Measurements from ENCODE around the gene SUPT4H1.
"Not testable (repeated sequence)": the region's sequence is repeated elsewhere in the genome, so short reads cannot be mapped to it uniquely, and the experiment has no call there.

SUPT4H1 gene

DNA sequence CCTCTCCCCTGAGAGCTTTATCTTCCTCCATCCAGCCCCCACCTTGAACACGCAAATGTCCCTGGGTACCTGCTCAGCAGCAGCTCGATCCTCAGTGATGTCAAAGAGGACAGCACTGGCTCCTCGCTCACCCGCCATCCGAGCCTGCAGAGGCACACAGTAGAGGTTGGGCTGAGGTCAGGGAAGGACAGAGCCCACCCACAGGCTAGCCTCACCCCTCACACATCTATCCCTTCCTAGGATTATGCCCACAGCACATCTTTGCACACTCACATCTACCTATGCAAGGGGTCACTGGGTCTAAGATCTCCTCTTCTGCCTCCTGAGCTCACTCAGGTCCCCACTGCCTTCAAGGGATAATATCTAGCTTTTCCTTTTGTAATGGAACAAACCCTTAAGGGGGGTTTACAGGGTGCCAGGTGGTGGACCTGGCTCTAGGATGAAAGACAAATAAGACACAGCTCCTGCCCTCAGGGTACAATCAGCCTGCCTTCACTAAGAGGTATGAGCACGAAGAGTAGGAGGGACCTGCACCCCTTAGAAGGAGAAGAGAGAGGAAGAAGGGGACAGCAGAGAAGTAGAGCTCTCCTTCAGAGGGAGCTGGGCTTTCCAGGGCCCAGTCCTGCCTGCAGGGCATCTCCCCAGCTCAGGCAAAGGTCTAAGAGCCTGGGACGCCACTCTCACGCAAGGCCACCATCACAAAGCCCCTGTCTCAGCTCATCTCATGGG lies 11.6 kb upstream of the SUPT4H1 start:
- no peak for DNase-seq (ENCODE audit: low spot score)

DNA sequence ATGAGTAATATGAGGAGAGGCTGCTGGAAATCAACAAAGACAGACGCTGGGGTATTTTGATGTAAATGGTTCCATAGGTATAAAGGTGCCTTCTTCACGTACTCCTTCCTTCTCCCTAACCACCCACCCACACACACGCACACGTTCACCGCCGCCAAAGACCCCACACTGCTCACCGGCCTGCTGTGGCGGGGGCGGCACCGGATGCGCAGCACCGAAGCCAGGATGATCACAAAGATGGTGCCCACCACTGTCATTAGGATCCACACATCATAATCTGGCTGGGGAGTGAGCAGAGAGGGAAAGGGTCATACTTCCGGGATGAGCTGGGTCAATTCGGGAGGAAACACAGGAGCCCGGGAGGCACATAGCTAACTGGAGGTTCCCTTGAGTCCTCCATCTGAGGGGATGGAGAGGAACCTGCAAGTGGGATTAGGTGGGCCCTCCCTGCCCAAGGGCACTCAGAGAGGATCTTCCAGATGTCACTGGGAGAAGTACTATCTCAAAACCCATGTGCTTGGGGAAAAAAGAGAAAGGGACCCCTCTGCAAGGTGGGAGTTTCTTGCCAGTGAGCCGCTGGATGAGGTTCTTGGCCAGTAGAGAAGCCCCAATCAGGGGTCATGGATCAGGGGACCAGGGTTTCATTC lies 10.5 kb upstream of the SUPT4H1 start:
- no peak for DNase-seq (ENCODE audit: low spot score)

DNA sequence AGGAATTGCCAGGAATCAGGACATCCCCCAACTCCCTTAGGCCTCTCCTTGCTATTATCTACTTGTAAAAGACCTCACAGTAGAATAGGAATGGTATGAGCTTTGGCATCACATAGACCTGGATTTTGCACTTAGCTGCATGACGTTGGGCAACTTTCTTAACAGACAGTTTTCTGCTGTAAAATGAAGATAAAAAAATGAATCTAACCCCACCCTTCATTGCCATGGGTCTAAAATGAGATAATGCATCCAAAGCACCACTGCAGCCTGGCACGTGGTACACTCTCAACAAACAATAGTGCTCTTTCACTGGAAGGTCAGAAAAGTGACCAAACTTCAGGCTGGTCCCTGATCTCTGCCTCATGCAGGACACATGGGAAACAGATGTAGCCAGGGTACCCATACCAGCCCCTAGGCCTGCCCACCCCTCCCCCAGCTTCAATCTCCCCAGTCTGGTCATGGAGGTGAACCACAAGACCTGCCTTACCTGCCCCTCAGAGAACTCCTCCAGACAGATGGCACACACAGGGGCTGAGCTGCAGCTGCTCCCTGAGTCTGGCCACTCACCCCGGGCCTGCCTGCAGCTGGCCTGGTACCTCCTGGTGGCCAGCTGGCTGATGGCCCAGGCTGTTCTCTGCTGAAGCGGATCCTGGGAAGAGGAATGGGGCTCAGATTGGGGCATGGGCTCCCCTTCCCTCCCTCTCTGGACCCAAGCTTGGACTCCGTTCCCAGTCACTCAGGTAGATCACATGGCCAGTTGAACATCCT lies 8.5 kb upstream of the SUPT4H1 start:
- DNase-seq (ENCODE audit: low spot score): no peak

DNA sequence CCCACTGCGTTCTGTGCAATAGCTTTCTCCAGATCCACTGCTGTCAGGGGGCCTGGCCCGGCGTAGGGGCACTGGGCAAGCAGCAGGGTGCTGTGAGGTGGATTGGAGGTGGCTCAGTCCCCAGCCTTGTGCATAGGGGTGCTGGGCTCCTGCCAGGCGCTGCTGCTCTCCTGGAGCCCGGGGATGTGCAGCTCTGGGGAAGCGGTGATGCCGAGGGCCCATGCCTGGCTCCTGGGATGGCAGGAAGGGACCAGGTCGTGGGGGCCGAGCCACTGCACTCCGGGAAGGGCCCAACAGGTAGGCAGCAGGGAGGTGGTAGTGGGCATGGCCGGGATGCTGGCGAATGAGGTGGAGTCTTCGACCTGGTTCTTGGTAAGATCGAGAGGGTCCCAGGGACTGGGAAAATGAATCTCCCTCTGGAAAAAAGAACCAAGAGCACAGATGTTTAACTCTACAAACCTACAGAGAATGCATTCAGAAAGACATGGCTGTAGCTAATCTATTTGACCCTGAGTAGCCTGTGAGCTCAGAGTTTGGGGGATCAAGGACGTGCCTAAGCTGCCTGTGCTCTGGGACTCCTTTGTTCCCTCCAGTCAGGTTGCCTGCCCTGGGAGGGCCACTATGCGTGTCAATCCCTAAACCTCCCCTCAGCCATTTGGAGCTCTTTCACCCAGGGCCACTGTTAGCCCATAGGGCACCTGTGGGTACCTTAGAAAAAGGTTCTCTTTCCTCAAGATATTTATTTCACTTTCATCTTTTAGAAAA lies 6.6 kb upstream of the SUPT4H1 start:
- DNase-seq (ENCODE audit: low spot score): no peak

DNA sequence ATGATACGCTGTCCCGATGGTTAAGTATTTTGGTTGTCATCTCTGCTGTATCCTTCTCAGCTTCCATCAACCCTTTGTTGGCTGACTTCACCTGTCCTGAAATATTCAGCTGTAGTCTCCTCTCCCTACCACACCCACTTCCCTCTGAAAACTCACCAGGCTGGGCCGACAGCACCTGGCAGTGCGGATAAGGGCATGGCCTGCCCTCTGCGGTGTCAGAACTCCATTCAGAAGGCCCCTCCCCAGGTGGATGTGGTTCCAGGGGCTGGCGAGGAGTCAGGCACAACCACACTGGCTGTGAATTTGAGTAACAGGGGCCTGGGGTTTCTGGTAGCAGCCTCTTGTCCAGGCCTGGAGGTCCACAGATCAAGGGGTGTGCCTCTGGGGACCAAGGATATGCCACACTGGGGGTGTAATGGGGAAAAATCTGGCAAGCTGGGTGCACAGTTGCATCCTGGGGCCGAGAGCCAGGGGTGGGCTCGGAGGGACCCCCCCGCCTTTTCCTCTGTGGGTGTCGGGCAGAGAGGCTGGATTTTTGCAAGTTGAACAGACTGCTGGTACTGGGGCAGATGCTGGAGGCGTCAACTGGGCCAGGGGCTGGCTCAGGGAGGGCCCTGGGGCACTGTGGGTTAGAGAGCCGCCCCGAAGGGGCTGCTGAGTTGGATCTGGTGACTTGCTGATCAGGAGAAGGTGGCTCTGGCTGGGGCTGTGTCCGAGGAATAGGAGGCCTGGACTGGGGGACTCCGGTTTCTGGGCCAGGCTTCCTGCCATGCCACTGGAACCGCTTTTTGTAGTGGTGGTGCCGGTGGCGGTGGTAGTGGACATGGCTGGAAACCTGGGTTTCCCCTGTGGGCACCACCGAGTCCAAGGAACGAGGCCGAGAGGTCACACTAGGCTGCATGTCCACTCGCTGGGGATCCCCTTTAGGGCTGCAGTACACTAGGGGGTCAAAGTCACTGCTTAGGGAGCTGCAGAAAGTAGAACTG lies 5.6 kb upstream of the SUPT4H1 start:
- no peak for DNase-seq (ENCODE audit: low spot score)

DNA sequence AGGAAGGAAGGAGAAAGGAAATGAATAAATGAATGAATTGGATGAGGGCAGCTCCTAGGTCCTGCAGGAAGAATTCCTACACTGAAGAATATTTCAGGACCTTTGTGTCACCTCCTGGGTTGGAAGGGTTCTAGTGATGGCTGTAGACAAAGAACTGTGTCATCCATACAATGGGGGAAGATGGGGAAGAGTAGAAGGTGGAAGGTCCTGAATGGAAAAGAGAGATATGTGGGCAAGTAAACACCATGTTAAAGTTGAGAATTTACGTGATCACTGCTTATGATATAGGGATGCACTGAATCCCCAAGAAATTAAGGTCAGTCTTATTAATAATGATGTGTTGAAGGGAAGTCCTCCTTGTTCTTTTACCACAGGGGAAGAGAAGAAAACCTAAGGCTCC lies 4.2 kb upstream of the SUPT4H1 start:
- no peak for DNase-seq (ENCODE audit: low spot score)

DNA sequence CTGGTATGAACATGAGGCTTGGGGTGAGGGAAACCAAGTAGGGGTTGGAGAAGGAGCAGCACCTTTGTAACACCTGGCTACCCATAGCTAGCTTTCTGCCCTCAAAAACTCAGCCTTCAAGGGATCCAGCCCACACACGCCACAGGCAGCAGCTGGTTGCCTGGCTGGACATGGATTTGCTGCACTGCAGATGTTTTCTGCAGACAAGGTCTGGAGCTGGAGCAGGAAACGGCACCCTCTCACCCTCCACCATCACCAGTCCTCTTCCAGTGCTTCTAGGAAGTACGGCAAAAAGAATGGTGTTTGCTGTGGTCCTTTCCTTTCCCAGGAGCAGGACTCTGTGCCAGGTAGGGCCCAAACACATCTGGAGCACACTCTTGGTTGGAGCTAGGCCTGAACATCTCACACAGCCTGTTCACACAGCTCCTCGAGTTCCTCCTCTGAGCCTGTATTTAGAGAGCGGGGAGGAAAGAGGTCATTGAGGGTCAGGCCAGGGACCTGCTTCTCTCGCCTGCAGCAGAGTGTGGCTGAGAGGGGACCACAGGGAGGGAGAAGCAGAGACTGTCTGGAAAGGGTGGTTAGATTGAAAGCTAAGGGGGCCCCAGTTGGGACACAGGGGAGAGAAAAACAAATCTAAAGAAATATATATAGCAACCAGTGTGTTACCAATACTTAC lies 2.7 kb upstream of the SUPT4H1 start:
- DNase-seq (ENCODE audit: low spot score): no peak

DNA sequence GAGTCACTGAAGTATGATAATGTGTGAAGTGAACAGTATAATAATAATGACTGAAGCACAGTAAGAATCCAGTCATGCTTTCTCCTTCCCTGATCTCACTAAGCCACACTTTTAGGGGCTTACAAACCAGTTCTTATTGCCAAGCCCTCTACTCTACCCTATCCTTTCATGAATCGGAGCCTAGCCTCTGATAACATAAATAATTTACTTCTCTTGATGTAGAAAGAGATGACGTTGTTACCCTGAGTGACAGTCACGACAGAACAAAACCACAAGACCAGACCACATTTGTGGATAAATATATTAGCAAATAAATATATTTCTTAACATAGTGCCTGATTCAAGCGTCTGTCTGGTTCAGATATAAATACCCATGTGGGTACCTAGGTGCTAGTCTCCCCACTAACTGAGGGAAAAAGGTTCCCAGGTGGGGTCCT lies 1.4 kb upstream of the SUPT4H1 start:
- DNase-seq (ENCODE audit: low spot score): no peak

DNA sequence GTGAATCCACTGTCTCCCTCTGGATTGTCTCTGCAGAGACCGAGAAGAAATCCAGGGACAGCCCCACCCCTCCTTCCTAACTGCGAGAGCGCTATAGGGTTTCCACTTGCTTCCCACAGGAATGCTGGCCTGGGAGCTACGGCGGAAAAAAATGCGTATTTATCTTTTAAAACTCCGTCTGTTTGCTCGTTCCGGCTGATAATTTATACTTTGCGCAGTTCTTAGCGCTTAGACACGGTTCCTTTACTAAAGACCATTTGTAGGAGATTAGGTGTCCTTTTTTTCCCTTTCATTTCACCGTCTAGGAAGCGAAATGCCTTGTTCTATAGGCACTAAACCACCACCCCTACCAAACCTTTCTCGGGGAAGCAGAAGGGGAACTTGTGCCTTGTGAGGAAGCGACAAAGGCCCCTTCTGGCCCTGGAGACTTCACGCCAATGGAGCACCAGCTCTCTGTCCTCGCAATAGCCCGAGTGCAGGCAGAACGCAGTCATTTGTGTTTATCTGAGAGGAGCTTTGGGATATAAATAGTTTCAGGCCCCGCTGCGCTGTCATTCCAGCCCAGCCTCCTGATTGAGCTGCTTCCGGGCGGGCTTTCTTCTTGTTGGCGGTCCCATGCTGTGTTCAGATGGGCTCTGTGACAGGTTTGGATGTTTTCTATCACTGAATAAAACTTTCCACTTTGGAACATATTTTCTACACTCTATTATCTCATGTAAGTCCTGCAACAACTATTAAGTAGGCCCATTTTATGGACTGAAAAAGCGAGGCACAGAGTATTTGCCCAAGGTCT lies 791 bp upstream of the SUPT4H1 start:
- no peak for DNase-seq (ENCODE audit: low spot score)

DNA sequence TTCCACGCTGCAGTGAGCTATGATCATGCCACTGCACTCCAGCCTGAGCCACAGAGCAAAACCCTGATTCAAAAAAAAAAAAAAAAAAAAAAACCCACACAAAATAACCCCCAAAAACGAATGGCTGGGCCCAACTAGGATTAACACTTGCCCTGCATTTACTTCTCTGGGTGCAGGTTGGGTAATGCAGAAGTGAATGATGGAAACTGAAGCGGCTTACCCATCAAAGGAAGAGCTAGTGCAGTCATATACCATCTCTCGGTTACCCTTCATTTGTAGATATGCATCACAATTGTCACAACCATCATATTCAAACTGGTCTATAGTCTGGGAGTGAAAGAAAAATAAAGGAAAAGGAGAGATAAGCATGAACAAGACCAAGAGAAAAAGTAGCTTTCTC lies 819 bp downstream of the SUPT4H1 start:
- no peak for DNase-seq (ENCODE audit: low spot score)

DNA sequence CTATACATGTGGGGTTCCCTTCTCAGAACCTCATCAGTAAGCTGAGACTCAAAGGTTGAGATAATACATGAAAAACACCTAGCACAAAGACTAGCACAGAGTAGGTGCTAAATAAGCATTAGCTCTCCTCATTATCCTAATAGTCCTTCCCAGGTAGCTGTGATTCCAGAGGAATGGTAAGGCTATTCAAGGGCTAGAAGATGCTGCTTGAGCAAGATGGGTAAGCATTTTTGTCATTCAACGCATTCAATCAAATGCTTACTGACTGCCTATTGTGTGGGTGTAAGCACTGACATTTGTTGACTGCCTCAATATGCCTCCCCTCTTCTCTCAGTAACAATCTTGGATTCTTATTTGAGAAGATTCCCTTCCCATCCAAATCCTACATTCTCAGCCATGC lies 4.0 kb downstream of the SUPT4H1 start:
- no peak for DNase-seq (ENCODE audit: low spot score)

DNA sequence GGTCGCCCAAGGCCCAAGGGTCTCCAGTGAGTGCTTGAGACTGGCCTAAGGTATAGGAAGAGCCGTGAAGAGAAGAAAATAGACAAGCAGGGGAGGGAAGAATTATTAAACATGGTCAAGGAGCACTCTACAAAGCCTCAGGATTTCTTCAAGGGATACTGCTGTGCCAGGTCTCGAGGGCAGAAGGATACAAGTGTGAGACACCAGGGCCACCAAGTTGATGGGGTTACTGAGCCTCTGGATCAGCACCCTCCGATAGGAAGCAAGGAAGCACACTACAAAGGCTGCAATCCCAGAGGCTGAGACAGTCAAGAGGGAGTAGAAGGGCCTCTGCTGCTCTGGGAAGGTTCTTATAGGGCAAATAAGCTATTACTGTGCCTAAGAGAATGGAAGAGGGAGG lies 6.5 kb downstream of the SUPT4H1 start:
- no peak for DNase-seq (ENCODE audit: low spot score)

DNA sequence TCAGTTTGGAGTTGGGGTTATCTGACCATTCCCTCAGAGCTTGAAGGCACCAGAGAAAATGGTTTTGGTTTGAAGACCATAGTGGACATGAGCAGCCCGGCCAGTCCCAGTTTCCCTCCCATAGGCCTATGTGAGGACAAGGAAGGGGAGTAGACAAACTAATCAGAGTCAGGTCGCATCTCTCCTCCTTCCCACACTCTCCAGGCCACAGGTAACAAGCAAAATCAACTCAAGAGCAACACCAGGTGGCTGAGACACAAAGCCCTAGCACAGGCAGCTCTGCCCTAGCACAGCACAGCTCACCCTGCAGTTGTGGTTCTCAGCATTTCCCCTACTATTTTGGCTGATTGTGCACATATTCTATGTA lies 7.2 kb downstream of the SUPT4H1 start:
- DNase-seq (ENCODE audit: low spot score): no peak

DNA sequence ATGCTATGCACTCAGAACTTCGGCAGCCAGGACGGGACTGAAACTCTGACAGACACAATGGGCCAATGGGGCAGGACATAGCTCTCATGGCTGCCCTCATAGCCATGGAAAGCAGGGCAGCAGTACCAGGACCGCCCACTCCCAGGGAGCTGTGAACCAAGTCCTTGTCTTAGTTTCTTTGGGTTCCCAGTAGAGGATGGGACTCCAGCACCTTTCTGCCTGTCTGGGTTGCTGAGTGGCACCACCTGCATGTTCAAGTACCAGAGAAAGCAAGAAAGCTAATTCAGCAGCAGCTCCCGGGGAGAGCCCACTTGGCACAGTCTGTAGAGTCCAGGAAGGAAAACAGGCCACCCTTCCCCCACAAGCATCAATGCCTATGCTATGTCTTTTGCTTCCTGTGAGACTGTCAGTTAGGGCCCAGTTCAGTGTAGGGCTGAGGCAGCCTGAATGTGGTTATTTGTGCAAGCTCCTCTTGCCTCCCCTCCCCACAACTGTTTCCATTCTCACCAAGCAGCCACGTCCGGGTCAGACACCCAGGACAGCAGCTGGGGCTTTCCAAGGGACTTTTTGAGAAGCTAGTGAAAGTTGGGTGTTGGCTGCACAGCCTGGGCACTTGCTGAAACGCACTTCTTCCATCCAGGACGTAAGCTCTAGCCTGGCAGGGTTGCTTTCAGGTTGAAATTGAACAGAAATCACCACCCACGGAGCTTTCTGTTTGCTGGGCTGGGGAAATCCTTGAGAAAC lies 7.8 kb downstream of the SUPT4H1 start:
- no peak for DNase-seq (ENCODE audit: low spot score)

DNA sequence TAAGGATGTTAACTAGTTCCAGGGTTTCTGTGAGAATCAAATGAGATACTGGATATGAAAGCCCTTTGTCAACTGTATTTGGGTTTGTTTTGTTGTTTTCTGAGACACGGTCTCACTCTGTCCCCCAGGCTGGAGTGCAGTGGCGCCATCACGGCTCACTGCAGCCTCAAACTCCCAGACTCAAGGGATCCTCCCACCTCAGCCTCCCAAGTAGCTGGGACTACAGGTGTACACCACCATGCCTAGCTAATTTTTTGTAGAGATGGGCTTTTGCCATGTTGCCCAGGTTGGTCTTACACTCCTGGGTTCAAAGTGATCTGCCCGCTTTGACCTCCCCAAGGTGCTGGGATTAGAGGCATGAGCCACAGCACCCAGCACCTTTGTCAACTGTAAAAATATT lies 8.9 kb downstream of the SUPT4H1 start:
- DNase-seq (ENCODE audit: low spot score): no peak

DNA sequence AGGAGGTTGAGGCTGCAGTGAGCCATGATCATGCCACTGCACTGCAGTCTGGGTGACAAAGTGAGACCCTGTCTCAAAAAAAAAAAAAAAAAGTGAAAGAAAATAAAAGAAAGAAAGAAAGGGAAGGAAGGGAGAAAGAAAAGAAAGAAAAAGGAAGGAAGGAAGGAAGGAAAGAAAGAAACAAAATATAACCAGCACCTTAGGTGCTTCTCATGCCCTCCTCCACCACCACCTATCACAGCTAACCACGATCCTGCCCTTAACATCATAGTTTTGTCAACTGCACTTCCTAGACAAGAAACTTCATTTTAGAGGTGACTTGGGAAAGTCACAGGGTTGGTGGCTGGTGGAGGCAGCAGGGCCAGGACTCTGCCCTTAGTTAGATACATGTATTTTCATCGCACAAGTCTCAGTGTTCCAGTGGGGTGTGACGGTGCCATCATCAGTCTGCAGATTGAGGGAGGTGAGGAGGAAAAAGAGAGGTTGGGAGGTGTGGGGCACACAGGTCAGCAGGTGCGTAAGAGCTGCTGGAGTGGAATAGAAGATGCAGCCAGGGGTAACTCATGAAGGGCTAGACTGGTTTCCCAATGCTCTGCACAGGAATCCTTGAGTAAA lies 10.0 kb downstream of the SUPT4H1 start:
- DNase-seq (ENCODE audit: low spot score): no peak

DNA sequence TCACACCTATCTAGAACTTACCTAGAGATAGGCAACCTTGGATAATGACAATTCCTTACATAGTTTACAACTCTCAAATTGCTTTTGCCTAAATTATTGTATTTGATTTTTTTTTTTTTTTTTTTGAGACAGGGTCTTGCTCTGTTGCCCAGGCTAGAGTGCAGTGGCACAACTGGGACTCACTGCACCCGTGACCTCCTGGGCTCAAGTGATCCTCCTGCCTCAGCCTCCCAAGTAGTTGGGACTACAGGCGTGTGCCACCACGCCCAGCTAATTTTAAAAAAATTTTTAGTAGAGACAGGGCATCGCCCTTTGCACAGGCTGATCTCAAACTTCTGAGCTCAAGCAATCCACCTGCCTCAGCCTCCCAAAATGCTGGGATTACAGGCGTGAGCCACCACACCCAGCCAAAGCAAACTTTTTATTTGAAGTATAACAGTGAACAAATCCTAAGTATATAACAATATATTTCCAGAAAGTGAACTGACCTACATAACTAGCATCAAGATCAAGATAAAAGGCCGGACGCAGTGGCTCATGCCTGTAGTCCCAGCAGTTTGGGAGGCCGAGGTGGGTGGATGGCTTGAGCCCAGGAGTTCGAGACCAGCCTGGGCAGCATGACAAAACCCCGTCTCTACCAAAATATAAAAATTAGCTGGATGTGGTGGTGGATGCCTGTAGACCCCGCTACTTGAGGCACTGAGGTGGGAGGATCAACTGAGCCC lies 10.7 kb downstream of the SUPT4H1 start:
- DNase-seq (ENCODE audit: low spot score): not testable (repeated sequence)

DNA sequence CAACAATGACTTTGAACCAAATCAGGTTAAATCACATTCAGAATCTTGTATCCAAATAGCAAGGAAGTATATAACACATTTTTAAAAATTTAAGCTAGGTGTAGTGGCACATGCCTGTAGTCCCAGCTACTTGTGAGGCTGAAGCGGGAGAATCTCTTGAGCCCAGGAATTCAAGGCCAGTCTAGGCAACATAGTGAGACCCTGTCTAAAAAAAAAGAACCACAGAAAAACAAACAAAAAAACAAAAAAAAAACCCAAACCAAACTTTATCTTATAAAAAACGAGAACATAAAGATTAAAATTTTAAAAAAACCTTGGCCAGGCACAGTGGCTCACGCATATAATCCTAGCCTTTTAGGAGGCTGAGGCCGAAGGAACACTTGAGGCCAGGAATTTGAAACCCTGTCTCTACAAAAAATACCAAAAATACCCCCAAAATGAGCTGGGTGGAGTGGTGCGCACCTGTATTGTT lies 11.6 kb downstream of the SUPT4H1 start:
- DNase-seq (ENCODE audit: low spot score): no peak

Data from HuH-7.5 (cell line).